K562 (cell line): ENCODE results near the gene PAF1. TPM values are rescaled to one million over a fixed set of nuclear protein-coding genes. Genes with fewer than 3 reads are reported as not detected.
A peak's percentile ranks its signal among the peaks of the same experiment; 100 is the strongest.

Source experiments
- DDX20 ChIP-seq: fragments of 450-650 bp; IDR thresholded peaks from 2 replicates; pipeline ENCODE4 v1.6.1; 2016; ENCODE audit warnings: missing genetic modification characterization, low read depth, mild to moderate bottlenecking, missing compliant biosample characterization, moderate library complexity
- GATA2 ChIP-seq: sonication (generic); formaldehyde crosslinking; IDR thresholded peaks from 2 replicates; pipeline ENCODE4 v1.4.0; 2020; ENCODE audit warnings: mild to moderate bottlenecking, missing genetic modification reagents
- LCOR ChIP-seq: sonication (generic); formaldehyde crosslinking; IDR thresholded peaks from 2 replicates; pipeline ENCODE4 v1.8.0; 2022; ENCODE audit warnings: mild to moderate bottlenecking, missing genetic modification reagents
- MXI1 ChIP-seq: IDR thresholded peaks from 2 replicates; pipeline ENCODE4 v1.6.1; 2011; ENCODE audit warnings: low read depth, mild to moderate bottlenecking, improper control_type of control experiment, low read length
- POLR3A ChIP-seq: IDR thresholded peaks from 2 replicates; pipeline ENCODE4 v1.6.1; 2011; ENCODE audit warnings: borderline replicate concordance, mild to moderate bottlenecking, moderate library complexity; ENCODE audit not compliant: insufficient read length, insufficient read depth; ENCODE audit errors: extremely low read depth
- RCOR1 ChIP-seq, 2 experiments: IDR thresholded peaks; 2 replicates each; pipeline ENCODE4 v1.6.1; 2012; ENCODE audit warnings: low read depth in 2 of 2, low read length in 2 of 2, borderline replicate concordance in 1 of 2, improper control_type of control experiment in 1 of 2
- SMARCE1 ChIP-seq: fragments of 450-650 bp; IDR thresholded peaks from 2 replicates; pipeline ENCODE4 v1.7.1; 2016; ENCODE audit warnings: mild to moderate bottlenecking
- ZFP36 ChIP-seq: fragments of 150-350 bp; IDR thresholded peaks from 2 replicates; pipeline ENCODE4 v1.6.1; 2018; ENCODE audit warnings: low read length, low read depth; ENCODE audit not compliant: partially characterized antibody
- ZSCAN32 ChIP-seq: fragments of 450-650 bp; formaldehyde crosslinking; IDR thresholded peaks from 2 replicates; pipeline ENCODE4 v1.4.0; 2020; ENCODE audit warnings: mild to moderate bottlenecking, moderate library complexity
- polyA plus RNA-seq, 8 experiments: library from polyadenylated mRNA; depleted of rRNA in 4 of 8; stranded (reverse) in 5 of 8; unstranded in 3 of 8; fragments of >200 nt; fragmentation: Nextera tagmentation in 2 of 8; fragmentation: Illumina TruSeq in 1 of 8; extraction: Ambion mirVana in 2 of 8; extraction: Trizol in 1 of 8; gene quantifications; 2 replicates each; pipeline versions ENCODE4 v1.2.1 to v1.2.3, GENCODE V29; 2011 to 2014; ENCODE audit warnings: inconsistent platforms in 1 of 8, missing spikeins in 1 of 8
- total RNA-seq, 7 experiments: library from RNA; depleted of rRNA in 6 of 7; stranded (reverse); fragments of >200 nt in 6 of 7; fragmentation: Illumina TruSeq in 2 of 7; extraction: Trizol in 2 of 7; gene quantifications; 2 replicates each; pipeline versions ENCODE4 v1.2.1 to v1.2.3, GENCODE V29; 2011 to 2021; ENCODE audit warnings: low replicate concordance in 1 of 7
- TF ChIP-seq, protein P1 (sequence below): fragments of 250-450 bp; sonication (Bioruptor Pico); IDR thresholded peaks from 2 replicates; pipeline ENCODE4 v1.5.0; 2020; ENCODE audit warnings: mild to moderate bottlenecking
- TF ChIP-seq, protein P2 (sequence below): fragments of 250-450 bp; sonication (Bioruptor Pico); IDR thresholded peaks from 2 replicates; pipeline ENCODE4 v1.8.0; 2021; ENCODE audit warnings: moderate library complexity, mild to moderate bottlenecking, inconsistent platforms

Gene PAF1
- total and polyA plus RNA-seq, 9 of the 15 experiments (the other 6 are each of a cell fraction or from before 2014, with no cell fraction given): 1.5 to 45.0 (median 33.8) TPM

DNA sequence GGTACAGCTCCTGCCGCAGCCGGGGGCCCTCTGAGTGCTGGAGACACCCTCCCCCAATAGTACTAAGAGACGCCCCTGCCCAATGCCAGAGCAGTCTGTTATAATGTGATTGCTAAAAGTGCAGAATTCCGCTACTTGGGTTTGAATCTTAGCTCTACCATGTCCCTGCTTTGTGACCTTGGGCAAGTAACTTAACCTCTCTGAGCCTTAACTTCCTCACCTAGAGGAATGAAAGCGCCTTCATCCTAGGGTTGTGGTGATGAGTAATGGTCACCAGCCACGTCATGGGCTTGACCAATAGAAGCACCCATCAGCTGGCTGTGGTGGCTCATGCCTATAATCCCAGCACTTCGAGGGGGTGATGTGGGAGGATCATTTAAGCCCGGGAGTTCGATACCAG is 28.1 kb upstream of the PAF1 start (continued):
- TF ChIP-seq, protein P1, sequence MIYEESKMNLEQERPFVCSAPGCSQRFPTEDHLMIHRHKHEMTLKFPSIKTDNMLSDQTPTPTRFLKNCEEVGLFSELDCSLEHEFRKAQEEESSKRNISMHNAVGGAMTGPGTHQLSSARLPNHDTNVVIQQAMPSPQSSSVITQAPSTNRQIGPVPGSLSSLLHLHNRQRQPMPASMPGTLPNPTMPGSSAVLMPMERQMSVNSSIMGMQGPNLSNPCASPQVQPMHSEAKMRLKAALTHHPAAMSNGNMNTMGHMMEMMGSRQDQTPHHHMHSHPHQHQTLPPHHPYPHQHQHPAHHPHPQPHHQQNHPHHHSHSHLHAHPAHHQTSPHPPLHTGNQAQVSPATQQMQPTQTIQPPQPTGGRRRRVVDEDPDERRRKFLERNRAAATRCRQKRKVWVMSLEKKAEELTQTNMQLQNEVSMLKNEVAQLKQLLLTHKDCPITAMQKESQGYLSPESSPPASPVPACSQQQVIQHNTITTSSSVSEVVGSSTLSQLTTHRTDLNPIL (CRISPR knock-in tag): no peak
- TF ChIP-seq MXI1 (no peak), DDX20 (tag) (no peak), SMARCE1 (no peak), RCOR1 (IDR thresholded peaks at IDR 0.05; ENCODE audit: borderline replicate concordance in 1 of 2, low read depth in 2 of 2, low read length in 2 of 2) (0 out of 4 replicates have a peak, but pooled peaks of 1 of the 2 experiments have one; percentile 17), LCOR (CRISPR knock-in tag) (no peak), ZSCAN32 (CRISPR knock-in tag) (no peak), POLR3A (no peak), GATA2 (CRISPR knock-in tag) (no peak), ZFP36 (peak; percentile 66)
- TF ChIP-seq, protein P2, sequence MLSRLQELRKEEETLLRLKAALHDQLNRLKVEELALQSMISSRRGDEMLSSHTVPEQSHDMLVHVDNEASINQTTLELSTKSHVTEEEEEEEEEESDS: no peak
- TF ChIP-seq, all 486 proteins: peak for 4
